ENCODE data around the gene PDGFA.

The PDGFA gene

DNA sequence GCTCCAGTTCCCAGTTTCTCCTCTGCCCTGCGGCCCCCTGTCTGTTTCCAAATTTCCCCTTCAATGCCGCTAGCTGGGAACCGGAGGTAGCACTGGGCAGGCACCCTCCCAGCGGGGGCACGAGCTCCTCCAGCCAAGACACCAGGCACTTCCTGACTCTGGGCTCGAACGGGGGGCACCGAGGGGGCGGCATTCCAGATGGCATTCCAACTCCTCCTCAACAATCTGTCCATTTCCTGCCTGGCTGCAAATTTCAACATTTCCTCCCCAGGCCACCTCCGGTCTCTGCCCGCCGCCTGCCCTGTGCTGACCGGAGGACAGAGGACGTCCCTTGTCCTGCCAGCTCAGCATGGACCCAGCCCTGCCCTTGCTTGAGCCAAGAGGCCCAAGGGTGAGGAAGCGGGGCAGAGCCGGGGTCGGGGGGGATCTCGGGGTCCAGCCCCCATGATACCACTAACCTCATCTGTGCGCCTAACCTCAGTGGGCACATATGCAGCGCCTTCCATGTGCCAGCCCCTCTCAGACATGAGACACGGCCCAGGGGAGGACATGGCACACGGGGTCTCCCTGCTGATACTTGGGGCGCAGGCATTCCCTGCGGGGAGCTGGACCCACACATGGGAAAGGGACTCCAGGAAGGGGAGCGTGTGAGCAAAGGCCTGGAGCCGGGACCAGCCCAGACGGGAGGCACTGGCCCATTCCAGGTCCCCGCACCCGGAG, 58.0 kb downstream of the PDGFA start:
- no peak for DNase-seq (ENCODE audit: low read depth, low spot score)

DNA sequence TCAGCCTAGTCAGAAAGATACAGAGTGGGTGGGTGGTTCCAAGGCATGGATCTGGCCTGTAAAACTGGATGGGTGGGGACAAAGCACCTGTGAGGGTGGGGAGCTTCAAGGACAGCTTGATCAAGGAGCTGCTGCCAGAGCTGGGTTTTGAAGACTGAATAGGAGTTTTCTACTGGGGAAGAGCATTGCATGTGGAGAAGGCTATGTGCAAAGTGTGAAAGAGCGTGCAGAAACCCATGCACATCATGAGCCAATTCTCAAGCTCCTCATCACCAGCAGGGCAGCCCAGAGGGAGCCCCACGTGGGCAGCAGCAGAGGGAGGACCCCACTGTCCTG, 58.6 kb downstream of the PDGFA start:
- DNase-seq (ENCODE audit: low read depth, low spot score) = no peak

- no peak for DNase-seq (ENCODE audit: low read depth, low spot score)
Observed at GRCh38 chr7:460374-461116, 59.1 kb downstream of the PDGFA start.

DNA sequence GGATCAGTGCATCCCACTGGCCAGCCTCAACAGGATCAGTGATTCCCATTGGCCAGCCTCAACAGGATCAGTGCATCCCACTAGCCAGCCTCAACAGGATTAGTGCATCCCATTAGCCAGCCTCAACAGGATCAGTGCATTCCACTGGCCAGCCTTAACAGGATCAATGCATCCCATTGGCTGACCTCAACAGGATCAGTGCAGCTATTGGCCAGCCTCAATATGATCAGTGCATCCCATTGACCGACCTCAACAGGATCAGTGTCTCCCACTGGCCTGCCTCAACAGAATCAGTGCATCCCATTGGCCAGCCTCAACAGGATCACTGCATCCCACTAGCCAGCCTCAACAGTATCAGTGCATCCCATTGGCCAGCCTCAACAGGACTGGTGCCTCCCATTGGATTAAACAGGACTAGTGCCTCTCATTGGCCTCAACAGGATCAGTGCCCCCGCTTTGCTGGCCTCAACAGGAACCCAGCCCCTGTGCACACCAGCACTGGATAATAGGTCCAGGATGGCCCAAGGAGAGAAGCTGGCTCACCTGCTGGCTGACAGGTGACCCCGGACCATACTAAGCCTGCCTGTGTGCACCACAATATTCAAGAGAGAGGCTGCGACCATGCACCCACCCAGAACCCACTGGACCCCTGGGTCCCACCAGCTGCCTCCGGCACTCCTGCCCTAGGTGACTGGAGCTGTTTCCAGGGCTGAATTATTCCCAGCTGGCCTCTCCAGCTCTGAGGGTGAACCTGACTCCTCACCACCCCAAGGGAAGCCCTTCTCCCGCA, 59.9 kb downstream of the PDGFA start:
- DNase-seq (ENCODE audit: low read depth, low spot score) = no peak

GRCh38 chr7:458511-459245, 61.0 kb downstream of the PDGFA start:
- DNase-seq (ENCODE audit: low read depth, low spot score) = no peak

DNA sequence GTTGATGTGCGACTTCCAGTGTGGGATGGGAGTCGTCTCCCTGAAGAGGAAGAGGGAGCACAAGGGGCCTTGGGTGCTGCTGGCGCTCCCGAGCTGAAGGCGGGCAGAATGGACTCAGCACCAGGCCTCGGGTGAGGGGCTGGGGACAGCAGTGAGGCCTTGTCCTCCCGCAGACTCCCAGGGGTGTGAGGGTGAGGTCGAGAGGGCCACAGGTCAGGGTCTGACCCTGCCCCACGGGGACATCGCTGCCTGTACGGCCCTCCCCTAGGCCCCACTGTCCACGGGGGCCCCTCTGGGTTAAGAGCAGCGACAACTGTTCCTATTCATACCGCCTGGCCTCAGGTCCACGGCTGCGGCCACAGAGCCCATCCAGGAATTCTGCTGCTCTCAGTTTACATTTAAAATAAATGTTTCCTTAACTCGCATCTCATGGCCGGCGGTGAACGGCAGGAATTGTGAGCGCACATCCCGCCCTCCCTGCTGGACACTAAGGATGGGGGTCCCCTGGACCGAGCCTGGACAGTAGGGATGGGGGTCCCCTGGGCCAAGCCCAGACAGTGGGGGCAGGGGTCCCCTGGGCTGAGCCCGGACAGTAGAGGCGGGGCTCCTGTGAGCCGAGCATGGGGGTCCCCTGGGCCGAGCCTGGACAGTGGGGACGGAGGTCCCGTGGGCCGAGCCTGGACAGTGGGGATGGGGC, 61.7 kb downstream of the PDGFA start:
- DNase-seq (ENCODE audit: low read depth, low spot score) = no peak

- DNase-seq (ENCODE audit: low read depth, low spot score) = no peak
Observed at GRCh38 chr7:455110-455928, 64.3 kb downstream of the PDGFA start.

DNA sequence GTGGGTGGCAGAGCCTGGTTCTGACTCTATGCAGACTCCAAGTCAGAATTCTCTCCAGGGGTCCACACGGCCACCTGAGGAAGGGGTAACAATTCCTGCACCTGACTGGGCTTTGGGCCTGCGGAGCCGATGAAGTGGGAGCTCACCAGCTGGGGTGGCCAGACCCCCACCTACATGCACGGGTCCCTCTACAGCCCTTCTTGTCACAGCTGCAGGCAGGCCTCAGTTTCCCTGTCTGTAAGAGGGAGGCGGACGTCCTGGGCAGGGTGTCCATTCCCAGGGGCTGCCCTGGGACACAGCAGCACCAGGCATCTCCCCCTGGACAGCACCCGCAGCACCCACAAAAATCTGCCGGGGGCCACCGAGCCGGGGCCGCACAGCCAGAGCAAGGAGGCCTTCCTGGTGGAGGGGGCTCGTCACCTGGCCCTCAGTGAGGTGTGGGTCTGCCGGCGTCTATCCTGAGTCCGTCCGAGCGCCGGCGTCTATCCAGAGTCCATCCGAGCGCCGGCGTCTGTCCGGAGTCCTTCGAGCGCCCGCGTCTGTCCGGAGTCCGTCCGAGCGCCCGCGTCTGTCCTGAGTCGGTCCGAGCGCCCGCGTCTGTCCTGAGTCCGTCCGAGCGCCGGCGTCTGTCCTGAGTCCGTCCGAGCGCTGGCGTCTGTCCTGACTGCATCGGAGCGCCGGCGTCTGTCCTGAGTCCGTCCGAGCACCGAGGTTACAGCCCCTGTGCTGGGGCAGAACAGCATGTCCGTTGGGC, 65.1 kb downstream of the PDGFA start:
- DNase-seq (ENCODE audit: low read depth, low spot score) = no peak

DNA sequence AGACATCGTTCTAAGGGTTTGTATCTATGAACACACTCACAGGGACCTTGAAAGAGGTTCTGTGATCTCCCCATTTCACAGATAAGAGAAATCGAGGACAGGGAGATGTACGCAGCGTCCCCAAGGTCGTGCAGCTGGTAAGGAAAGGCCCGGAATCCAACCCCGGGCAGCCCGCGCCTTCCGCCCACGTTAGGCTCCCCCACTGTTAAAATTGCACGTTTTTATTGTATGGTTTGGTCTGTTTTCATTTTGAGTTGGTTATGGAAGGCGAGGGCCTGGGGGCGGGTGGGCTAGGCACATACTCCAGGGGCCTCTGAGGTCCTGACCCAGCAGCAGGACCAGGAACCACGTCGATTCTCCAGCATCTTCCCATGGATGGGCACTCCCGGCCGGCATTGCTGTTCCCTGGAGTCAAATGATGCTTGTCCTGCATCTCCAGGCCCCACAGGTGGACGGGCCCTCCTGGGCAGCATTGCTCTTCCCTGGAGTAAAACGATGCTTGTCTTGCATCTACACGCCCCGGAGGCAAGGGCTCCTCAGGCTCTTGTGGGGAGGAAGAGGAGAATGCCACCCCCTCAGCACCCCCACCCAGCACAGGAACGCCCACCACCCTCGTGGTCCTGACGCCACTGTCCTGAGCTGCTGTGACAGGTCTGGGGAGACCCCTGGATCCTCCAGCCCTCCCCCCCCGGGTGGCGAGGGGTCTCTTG, 65.9 kb downstream of the PDGFA start:
- DNase-seq (ENCODE audit: low read depth, low spot score) = no peak

DNA sequence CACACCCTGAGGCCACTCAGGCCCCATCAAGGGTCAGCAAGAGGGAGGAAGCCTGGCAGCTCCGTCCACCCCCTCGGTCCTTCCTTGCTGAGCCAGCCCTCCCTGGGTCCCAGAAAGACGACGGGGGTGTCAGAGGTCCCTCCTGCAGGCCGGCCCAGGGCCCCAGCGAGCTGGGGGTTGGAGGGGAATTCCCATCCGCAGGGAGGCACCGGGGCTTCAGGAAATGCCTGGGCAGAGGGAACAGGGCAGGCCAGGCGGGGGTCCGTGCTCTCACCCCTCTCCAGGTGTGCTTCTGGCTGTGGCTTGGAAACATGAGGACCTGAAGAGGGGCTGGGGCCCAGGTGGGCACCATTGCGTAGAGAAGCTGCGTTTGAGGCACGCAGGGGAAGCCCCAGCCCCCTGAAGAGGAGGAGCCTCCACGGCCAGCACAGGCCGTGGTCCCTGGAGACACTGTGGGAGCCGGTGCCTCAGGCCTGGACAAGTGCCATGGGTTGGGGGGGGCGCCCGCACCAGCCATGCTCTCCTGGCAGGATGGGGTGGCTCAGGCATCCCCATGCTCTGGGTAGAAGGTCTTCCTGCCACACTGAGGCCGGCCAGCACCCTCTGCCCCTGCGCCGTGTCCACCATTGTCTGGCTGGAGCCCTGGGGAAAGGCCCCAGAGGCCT, 66.7 kb downstream of the PDGFA start:
- DNase-seq (ENCODE audit: low read depth, low spot score) = no peak

- DNase-seq (ENCODE audit: low read depth, low spot score) = no peak
Observed at GRCh38 chr7:452226-452751, 67.4 kb downstream of the PDGFA start.

DNA sequence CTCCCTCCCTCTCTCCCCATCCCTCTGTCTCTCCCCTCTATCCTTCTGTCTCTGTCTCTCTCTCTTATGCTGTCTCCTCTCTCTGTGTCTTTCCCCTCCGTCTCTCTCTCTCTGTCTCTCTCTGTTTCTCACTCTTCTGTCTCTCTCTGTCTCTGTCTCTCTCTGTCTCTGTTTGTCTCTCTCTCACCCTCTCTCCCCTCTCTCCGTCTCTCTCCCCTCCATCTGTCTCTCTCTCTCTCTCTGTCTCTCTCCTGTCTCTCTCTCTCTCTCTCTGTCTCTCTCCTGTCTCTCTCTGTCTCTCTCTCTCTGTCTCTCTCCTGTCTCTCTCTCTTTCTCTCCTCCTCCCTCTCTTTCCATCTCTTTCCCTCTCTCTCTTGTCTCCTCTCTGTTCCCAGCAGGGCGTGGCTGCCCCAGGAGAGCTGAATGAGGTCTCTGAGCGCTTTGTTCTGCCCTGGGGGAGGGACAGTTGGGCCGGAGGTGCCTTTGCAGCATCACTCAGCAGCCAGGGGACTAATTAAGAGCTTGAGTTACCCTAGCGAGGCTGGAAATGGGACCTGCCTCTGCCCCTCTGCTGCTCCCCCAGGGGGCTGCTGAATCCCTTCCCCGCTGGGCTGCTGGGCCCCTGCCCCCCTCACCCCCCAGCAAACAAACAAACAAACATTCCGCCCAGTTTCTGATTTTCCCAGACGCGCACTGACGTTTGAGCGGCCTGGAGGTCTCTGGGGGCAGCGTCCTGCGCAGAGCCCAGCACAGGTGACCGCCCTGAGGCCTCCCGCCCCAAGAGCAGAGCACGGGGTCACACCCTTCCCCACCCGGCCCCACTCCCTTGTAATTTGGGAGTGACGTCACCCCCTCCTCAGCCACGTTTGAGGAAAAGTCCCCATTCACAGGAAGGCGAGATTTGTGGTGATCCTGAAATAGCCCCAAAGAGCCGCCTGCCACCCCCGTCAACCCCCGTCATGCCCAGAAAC, 68.1 kb downstream of the PDGFA start:
- DNase-seq (ENCODE audit: low read depth, low spot score) = no peak

DNA sequence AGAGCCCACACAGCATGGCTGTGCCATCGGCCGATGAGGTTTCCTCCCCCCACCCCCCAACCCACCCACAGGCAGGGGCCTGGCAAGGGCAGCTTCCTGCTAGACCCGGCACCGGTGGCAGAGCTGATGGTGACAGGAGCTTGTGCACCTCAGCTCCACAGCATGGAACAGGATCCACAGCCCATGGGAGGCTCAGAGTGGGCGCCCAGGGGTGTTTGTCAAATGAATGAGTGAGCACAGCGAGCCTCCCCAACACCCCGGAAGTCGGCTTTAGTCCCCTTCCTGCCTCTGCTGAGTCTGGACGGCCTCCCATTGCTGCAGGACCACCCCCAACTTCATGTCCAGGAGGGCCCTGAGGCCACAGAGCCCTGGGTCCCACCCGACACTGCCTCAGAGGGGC, 68.9 kb downstream of the PDGFA start:
- no peak for DNase-seq (ENCODE audit: low read depth, low spot score)

- no peak for DNase-seq (ENCODE audit: low read depth, low spot score)
Observed at GRCh38 chr7:450036-450435, 69.6 kb downstream of the PDGFA start.

- DNase-seq (ENCODE audit: low read depth, low spot score) = no peak
Observed at GRCh38 chr7:449324-450019, 70.2 kb downstream of the PDGFA start.

DNA sequence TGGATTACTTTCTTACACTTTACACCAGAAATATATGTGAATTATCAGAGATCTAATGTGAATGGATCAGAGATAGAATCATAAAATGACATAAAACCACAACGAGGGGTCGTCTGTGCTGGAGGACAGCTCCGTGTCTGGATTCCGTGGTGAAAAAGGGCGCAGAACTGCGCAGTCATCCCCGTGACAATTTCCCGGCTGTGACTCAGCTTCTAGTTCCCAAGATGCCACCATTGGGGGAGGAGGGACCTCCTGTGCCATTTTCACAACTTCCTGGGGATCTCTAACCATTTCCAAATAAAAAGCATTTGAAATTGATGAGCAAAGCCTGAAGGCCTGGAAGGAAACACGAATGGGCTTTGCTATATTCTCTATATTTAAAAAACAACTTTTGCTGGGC, 72.1 kb downstream of the PDGFA start:
- no peak for DNase-seq (ENCODE audit: low read depth, low spot score)

All from activated CD4-positive, CD25-positive, alpha-beta regulatory T cell treated with anti-CD3 and anti-CD28 coated beads, Interleukin-2, amount 50 U/mL, for 16 hours (primary cell).